Ishikawa (cell line): ENCODE data around the gene CARMIL3.

Experiments
- CREB1 ChIP-seq: IDR thresholded peaks from 2 replicates; pipeline ENCODE4 v1.6.1; 2012; ENCODE audit warnings: low read depth
- EGR1 ChIP-seq: IDR thresholded peaks from 2 replicates; pipeline ENCODE4 v1.6.1; 2012
- EP300 ChIP-seq: IDR thresholded peaks from 2 replicates; pipeline ENCODE4 v1.6.1; 2012; ENCODE audit warnings: borderline replicate concordance
- MAX ChIP-seq: IDR thresholded peaks from 2 replicates; pipeline ENCODE4 v1.6.1; 2012
- TAF1 ChIP-seq: IDR thresholded peaks from 2 replicates; pipeline ENCODE4 v1.6.1; 2012; ENCODE audit warnings: low read depth, mild to moderate bottlenecking
- TCF12 ChIP-seq: IDR thresholded peaks from 2 replicates; pipeline ENCODE4 v1.6.1; 2012; ENCODE audit warnings: low read depth
- USF1 ChIP-seq: IDR thresholded peaks from 2 replicates; pipeline ENCODE4 v1.6.1; 2012
- YY1 ChIP-seq: IDR thresholded peaks from 2 replicates; pipeline ENCODE4 v1.6.1; 2012; ENCODE audit warnings: low read depth
- ZBTB7A ChIP-seq: IDR thresholded peaks from 2 replicates; pipeline ENCODE4 v1.6.1; 2012; ENCODE audit warnings: low read depth
- TF ChIP-seq, protein P1 (sequence below): IDR thresholded peaks from 2 replicates; pipeline ENCODE4 v1.6.1; 2012; ENCODE audit warnings: low read depth, mild to moderate bottlenecking

DNA sequence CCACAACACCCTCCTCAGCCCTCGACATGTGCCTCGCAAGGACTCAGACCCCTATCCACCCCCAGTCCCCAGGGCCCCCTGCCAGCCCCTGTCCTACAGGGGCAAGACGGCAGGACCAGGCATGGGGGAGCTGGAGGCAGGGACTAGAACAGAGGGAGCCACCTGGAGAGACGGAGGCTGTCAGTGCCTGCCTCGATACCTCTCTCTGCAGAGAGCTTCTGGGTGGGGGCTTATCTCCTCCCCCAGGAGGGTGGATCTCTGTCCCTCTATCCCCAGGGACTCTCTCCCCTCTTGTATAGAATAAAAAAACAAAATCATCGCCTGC is 17.6 kb downstream of the CARMIL3 start:
- TF ChIP-seq EP300 (no peak), TAF1 (no peak), USF1 (no peak), MAX (no peak), YY1 (no peak), CREB1 (no peak), EGR1 (no peak), TCF12 (no peak), ZBTB7A (no peak)
- TF ChIP-seq, protein P1, sequence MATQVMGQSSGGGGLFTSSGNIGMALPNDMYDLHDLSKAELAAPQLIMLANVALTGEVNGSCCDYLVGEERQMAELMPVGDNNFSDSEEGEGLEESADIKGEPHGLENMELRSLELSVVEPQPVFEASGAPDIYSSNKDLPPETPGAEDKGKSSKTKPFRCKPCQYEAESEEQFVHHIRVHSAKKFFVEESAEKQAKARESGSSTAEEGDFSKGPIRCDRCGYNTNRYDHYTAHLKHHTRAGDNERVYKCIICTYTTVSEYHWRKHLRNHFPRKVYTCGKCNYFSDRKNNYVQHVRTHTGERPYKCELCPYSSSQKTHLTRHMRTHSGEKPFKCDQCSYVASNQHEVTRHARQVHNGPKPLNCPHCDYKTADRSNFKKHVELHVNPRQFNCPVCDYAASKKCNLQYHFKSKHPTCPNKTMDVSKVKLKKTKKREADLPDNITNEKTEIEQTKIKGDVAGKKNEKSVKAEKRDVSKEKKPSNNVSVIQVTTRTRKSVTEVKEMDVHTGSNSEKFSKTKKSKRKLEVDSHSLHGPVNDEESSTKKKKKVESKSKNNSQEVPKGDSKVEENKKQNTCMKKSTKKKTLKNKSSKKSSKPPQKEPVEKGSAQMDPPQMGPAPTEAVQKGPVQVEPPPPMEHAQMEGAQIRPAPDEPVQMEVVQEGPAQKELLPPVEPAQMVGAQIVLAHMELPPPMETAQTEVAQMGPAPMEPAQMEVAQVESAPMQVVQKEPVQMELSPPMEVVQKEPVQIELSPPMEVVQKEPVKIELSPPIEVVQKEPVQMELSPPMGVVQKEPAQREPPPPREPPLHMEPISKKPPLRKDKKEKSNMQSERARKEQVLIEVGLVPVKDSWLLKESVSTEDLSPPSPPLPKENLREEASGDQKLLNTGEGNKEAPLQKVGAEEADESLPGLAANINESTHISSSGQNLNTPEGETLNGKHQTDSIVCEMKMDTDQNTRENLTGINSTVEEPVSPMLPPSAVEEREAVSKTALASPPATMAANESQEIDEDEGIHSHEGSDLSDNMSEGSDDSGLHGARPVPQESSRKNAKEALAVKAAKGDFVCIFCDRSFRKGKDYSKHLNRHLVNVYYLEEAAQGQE: no peak
